ENCODE measurements around the gene DCHS2.

- TF ChIP-seq, protein P1, sequence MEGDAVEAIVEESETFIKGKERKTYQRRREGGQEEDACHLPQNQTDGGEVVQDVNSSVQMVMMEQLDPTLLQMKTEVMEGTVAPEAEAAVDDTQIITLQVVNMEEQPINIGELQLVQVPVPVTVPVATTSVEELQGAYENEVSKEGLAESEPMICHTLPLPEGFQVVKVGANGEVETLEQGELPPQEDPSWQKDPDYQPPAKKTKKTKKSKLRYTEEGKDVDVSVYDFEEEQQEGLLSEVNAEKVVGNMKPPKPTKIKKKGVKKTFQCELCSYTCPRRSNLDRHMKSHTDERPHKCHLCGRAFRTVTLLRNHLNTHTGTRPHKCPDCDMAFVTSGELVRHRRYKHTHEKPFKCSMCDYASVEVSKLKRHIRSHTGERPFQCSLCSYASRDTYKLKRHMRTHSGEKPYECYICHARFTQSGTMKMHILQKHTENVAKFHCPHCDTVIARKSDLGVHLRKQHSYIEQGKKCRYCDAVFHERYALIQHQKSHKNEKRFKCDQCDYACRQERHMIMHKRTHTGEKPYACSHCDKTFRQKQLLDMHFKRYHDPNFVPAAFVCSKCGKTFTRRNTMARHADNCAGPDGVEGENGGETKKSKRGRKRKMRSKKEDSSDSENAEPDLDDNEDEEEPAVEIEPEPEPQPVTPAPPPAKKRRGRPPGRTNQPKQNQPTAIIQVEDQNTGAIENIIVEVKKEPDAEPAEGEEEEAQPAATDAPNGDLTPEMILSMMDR (IDR thresholded peaks at IDR 0.05): no peak
- no peak for TF ChIP-seq EZH2 (IDR thresholded peaks at IDR 0.05)
Observed at GRCh38 chr4:154276496-154276895, 215.1 kb downstream of the DCHS2 start.

All from neural progenitor cell (in vitro differentiated cells).